ENCODE data around the gene NCBP3.
"Not testable (repeated sequence)": the region's sequence is repeated elsewhere in the genome, so short reads cannot be mapped to it uniquely, and the experiment has no call there.

Gene NCBP3

DNA sequence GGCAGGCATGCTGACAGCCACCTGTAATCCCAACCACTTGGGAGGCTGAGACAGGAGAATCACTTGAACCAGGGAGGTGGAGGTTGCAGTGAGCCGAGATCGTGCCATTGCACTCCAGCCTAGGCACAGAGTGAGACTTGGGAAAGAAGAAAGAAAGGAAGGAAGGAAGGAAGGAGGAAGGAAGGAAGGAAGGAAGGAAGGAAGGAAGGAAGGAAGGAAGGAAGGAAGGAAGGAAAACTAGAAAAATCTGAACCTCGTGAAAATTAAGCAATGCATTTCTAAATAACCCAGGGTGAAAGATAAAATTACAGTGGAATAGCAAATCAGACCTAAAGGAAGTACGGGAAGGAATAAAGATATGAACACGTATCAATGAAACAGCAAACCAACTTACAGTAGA, 60.7 kb downstream of the NCBP3 start:
- WGBS = 91% methylated on average over 4 of the region's 5 CpGs
- not testable (repeated sequence) for H3K27ac ChIP-seq (ENCODE audit: low read depth, low read length); H3K4me3 ChIP-seq (ENCODE audit: low read length); H3K9ac ChIP-seq (ENCODE audit: low read depth, low read length); H3K36me3 ChIP-seq (ENCODE audit: insufficient read depth, low read length); H3K9me3 ChIP-seq (ENCODE audit: insufficient read depth, low read depth, low read length); H3K4me1 ChIP-seq (ENCODE audit: insufficient read depth, low read length); H3K27me3 ChIP-seq (ENCODE audit: insufficient read depth, low read length)

DNA sequence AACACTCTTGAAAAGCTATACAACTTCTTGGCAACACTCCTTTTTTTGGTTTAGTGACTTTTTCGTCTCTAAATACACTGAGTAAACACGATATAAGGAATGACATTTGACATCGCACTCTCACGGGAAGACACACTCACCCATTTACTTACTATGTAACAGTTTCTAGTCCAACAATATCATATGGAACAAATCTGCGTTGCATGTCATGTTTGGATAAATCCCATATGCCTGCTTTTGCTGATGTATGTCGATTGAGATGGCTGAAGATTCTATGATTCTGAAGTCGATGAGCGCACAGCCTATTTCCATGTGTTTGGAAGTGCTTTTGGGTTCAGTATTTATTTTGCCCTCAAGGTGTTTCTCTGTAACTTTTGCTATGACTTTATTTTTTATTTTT, 63.3 kb downstream of the NCBP3 start:
- Histone ChIP-seq H3K9ac (ENCODE audit: low read depth, low read length) (no peak overlapping the region), H3K4me3 (ENCODE audit: low read length) (no peak overlapping the region), H3K9me3 (ENCODE audit: insufficient read depth, low read depth, low read length) (no peaks in the 10 kb centered on the region), H3K27ac (ENCODE audit: low read depth, low read length) (no peak overlapping the region), H3K27me3 (ENCODE audit: insufficient read depth, low read length) (no peaks in the 10 kb centered on the region), H3K4me1 (ENCODE audit: insufficient read depth, low read length) (no peaks in the 10 kb centered on the region), H3K36me3 (ENCODE audit: insufficient read depth, low read length) (no peaks in the 10 kb centered on the region)
- WGBS = 91% methylated on average over 8 of the region's 8 CpGs

DNA sequence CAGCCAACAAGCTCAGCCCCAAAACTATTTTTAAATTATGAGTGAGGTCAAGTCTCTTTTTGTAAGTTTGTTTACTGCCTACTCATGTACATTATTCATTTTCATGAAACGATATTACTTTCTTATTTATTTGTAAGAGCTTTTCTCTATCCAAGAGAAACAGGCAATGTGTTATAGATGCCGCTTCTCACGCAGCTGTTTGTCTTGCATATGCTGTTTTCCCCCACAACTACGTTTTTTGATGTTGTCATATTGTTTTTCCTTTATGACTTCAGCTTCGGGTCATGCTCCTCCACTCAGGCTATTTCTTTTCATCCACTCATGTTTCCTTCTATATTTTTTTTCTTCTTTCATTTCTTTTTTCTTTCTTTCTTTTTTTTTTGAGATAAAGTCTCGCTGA, 65.1 kb downstream of the NCBP3 start:
- Histone ChIP-seq H3K9me3 (ENCODE audit: insufficient read depth, low read depth, low read length) (no peaks in the 10 kb centered on the region), H3K36me3 (ENCODE audit: insufficient read depth, low read length) (no peaks in the 10 kb centered on the region), H3K27ac (ENCODE audit: low read depth, low read length) (no peak overlapping the region), H3K4me1 (ENCODE audit: insufficient read depth, low read length) (no peaks in the 10 kb centered on the region), H3K4me3 (ENCODE audit: low read length) (no peak overlapping the region), H3K9ac (ENCODE audit: low read depth, low read length) (no peak overlapping the region), H3K27me3 (ENCODE audit: insufficient read depth, low read length) (no peaks in the 10 kb centered on the region)
- 94% methylated on average over 5 of the region's 6 CpGs for WGBS

DNA sequence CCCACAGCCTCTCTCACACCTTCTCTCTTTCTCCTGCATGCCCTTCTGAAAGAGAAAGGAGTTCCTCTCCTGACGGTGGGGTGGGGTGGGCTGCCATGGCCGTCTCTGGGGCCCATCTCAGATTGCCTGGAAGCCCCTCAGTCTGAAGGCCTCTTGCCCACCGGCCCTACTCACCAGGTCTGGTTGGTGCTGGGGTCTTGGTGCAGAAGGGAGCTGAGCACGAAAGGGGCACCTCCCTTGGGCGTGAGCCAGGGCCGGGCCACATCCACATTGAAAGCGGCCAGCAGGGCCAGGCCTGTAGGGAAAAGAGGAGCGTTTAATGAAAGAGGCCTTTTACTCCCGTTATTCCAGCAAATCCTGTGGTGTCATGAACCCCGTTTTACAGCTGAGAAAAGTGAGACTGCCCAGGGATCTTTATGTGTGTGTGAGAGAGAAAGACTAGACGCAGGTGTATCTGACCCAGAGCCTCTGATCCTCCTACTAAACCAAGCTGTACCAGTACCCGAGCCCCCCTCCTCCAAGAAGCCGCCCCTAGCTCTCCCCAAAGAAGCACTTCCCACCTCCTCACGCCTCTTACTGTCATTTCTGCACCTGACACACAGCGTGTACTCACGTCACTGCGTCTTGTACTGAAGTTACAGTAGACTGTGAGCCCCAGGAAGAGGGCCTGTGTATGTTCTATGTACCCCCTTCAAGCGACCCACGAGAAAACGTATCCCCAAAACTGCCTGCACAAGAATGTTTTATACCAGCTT, 68.5 kb downstream of the NCBP3 start:
- Histone ChIP-seq H3K27me3 (ENCODE audit: insufficient read depth, low read length) (no peaks in the 10 kb centered on the region), H3K4me1 (ENCODE audit: insufficient read depth, low read length) (no peaks in the 10 kb centered on the region), H3K4me3 (ENCODE audit: low read length) (no peak overlapping the region), H3K9me3 (ENCODE audit: insufficient read depth, low read depth, low read length) (no peaks in the 10 kb centered on the region), H3K9ac (ENCODE audit: low read depth, low read length) (no peak overlapping the region), H3K36me3 (ENCODE audit: insufficient read depth, low read length) (no peaks in the 10 kb centered on the region), H3K27ac (ENCODE audit: low read depth, low read length) (no peak overlapping the region)
- WGBS = 93% methylated on average over 20 of the region's 20 CpGs

DNA sequence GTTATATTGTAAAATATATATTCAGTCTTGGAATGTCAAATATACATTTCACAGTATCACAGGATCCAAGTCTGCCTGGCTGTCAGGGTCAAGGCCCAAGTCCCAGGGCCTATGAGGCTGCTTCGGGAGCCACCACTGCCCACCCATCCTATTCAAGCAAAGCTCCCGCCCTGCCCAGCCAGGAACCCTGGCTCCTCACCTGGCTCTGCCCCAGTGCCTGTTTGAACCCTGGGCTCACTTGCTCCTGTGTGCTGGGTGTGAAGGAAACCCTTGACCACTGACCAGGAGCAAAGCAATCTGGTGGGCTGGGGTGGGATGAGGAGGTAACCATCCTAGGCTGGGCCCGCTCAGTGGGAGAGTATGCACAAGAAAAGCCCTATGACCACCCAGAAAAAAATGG, 72.1 kb downstream of the NCBP3 start:
- H3K9ac ChIP-seq (ENCODE audit: low read depth, low read length) = no peak overlapping the region
- no peaks in the 10 kb centered on the region for H3K36me3 ChIP-seq (ENCODE audit: insufficient read depth, low read length)
- 98% methylated on average over 3 of the region's 3 CpGs for WGBS
- no peaks in the 10 kb centered on the region for H3K27me3 ChIP-seq (ENCODE audit: insufficient read depth, low read length)
- no peak overlapping the region for H3K27ac ChIP-seq (ENCODE audit: low read depth, low read length)
- no peaks in the 10 kb centered on the region for H3K9me3 ChIP-seq (ENCODE audit: insufficient read depth, low read depth, low read length)
- no peaks in the 10 kb centered on the region for H3K4me1 ChIP-seq (ENCODE audit: insufficient read depth, low read length)
- no peak overlapping the region for H3K4me3 ChIP-seq (ENCODE audit: low read length)

DNA sequence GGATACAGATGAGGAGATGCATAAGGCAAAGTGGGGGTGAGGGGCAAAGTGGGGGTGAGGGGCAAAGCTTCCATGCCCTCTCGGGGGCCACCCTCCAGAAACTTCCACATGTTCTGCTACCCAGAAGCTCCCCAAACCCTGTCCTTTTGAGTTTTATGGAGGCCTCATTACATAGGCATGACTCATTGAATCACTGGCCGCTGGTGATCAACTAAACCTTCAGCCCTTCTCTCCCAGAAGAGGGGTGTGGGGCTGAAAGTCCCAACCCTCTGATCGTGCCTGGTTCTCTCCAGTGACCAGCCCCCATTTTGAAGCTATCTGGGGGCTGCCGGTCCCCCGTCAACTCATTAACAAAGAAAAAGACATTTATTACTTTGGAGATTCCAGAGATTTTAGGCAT, 72.5 kb downstream of the NCBP3 start:
- H3K4me3 ChIP-seq (ENCODE audit: low read length) = no peak overlapping the region
- H3K36me3 ChIP-seq (ENCODE audit: insufficient read depth, low read length) = no peaks in the 10 kb centered on the region
- H3K27ac ChIP-seq (ENCODE audit: low read depth, low read length) = no peak overlapping the region
- H3K9ac ChIP-seq (ENCODE audit: low read depth, low read length) = no peak overlapping the region
- no peaks in the 10 kb centered on the region for H3K4me1 ChIP-seq (ENCODE audit: insufficient read depth, low read length)
- WGBS = 60% methylated on average over 5 of the region's 5 CpGs
- H3K9me3 ChIP-seq (ENCODE audit: insufficient read depth, low read depth, low read length) = no peaks in the 10 kb centered on the region
- no peaks in the 10 kb centered on the region for H3K27me3 ChIP-seq (ENCODE audit: insufficient read depth, low read length)

DNA sequence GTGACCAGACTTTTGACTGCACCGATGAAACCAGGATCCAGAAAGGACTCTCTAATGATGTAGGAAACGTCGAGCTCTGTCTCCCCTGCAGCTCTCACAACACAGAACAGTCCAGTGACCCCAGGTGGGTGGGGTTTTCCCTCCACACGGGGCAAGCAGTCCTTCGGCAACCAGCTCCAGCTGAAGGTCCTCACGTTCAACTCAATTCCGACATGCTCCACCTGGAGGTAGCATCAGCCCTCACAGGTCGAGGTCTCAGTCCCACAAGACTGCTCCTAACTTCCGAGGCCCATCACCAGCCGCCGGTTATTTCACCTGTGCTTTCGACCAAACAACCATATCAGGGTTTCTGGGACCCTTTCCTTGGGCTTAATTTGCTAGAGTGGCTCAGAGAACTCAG, 73.3 kb downstream of the NCBP3 start:
- no peaks in the 10 kb centered on the region for H3K9me3 ChIP-seq (ENCODE audit: insufficient read depth, low read depth, low read length)
- H3K4me1 ChIP-seq (ENCODE audit: insufficient read depth, low read length) = no peaks in the 10 kb centered on the region
- WGBS = 72% methylated on average over 12 of the region's 12 CpGs
- no peaks in the 10 kb centered on the region for H3K36me3 ChIP-seq (ENCODE audit: insufficient read depth, low read length)
- H3K9ac ChIP-seq (ENCODE audit: low read depth, low read length) = no peak overlapping the region
- H3K27me3 ChIP-seq (ENCODE audit: insufficient read depth, low read length) = no peaks in the 10 kb centered on the region
- no peak overlapping the region for H3K4me3 ChIP-seq (ENCODE audit: low read length)
- H3K27ac ChIP-seq (ENCODE audit: low read depth, low read length) = no peak overlapping the region

DNA sequence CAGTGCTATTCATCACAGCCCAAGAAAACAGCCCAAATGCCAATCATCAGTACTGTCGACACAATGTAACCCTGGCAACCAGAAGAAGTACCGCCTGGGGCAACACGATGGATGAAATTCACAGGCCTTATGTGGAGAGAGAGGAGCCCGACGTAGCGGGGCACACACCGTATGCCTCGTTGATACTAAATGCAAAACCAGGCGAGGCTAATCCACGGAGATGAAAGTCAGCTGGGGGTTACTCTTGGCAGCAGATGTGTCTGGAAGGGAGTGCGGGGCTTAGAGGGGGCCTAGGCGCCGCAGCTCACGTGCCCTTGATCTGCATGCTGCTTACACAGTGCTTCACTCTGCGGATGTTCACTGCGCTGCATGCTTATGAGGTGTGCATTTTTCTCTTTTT, 74.9 kb downstream of the NCBP3 start:
- Histone ChIP-seq H3K36me3 (ENCODE audit: insufficient read depth, low read length) (no peaks in the 10 kb centered on the region), H3K27ac (ENCODE audit: low read depth, low read length) (no peak overlapping the region), H3K27me3 (ENCODE audit: insufficient read depth, low read length) (no peaks in the 10 kb centered on the region), H3K4me3 (ENCODE audit: low read length) (no peak overlapping the region), H3K9me3 (ENCODE audit: insufficient read depth, low read depth, low read length) (no peaks in the 10 kb centered on the region), H3K9ac (ENCODE audit: low read depth, low read length) (no peak overlapping the region), H3K4me1 (ENCODE audit: insufficient read depth, low read length) (no peaks in the 10 kb centered on the region)
- 86% methylated on average over 16 of the region's 16 CpGs for WGBS

DNA sequence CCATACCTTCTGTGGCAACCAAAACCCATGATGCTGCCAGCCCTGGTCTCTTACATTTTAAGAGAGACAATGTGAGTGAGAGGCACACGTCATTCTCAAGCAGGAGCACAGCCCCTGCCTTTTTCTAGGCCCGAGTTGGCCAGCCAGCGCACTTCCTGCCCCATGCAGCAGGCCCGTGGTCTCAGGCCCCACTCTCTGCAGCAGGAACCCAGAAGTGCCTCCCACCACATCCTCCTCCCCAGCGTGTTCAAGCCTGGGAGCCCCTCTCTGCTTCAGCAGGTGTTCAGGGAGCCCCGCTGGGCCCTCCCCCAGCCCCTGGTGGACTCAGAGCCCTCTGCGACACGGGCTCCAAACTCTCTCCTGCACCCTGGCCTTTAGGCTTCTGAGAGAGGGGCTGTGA, 75.6 kb downstream of the NCBP3 start:
- Histone ChIP-seq H3K4me3 (ENCODE audit: low read length) (no peak overlapping the region), H3K27ac (ENCODE audit: low read depth, low read length) (no peak overlapping the region), H3K27me3 (ENCODE audit: insufficient read depth, low read length) (no peaks in the 10 kb centered on the region), H3K36me3 (ENCODE audit: insufficient read depth, low read length) (no peaks in the 10 kb centered on the region), H3K9ac (ENCODE audit: low read depth, low read length) (no peak overlapping the region), H3K4me1 (ENCODE audit: insufficient read depth, low read length) (no peaks in the 10 kb centered on the region), H3K9me3 (ENCODE audit: insufficient read depth, low read depth, low read length) (no peaks in the 10 kb centered on the region)
- WGBS = 83% methylated on average over 8 of the region's 8 CpGs

DNA sequence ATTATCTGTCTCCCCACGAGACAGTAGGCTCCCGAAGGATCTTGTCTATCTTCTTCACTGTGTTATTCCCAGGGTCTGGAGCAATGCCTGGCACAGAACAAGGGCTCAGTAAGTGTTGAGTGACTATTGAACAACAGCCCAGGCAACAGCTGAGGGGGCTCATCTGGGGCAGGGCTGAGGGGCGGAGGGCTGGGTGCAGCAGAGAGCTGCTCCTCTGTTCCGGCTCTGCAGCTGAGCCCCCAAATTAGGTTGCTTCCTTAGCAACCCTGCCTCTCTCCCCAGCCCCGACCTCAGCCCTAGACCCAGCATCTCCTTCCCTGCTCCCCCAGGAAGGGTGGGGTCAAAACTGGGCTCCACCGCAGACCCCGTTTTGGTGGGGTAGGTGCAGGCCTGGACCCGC, 77.3 kb downstream of the NCBP3 start:
- WGBS = 85% methylated on average over 8 of the region's 8 CpGs
- Histone ChIP-seq H3K27me3 (ENCODE audit: insufficient read depth, low read length) (no peaks in the 10 kb centered on the region), H3K9me3 (ENCODE audit: insufficient read depth, low read depth, low read length) (no peaks in the 10 kb centered on the region), H3K4me3 (ENCODE audit: low read length) (no peak overlapping the region), H3K36me3 (ENCODE audit: insufficient read depth, low read length) (no peaks in the 10 kb centered on the region), H3K9ac (ENCODE audit: low read depth, low read length) (no peak overlapping the region), H3K27ac (ENCODE audit: low read depth, low read length) (no peak overlapping the region), H3K4me1 (ENCODE audit: insufficient read depth, low read length) (no peaks in the 10 kb centered on the region)

DNA sequence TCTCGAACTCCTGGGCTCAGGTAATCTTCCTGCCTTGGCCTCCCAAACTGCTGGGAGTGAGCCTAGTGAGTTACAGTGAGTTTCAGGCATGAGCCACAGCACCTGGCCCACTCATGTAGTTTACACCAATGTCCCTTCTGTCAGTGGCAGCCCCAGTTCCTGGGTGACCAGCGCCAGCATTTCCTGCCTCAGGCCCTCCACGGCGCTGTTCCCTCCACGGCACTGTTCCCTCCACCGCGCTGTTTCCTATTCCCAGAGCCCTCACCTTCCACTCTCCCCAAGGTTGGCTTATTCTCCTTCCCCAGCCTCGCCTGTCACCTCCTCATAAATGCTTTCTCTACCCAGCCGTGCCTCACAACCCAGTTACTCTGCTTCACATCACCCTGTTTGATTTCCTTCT, 77.7 kb downstream of the NCBP3 start:
- Histone ChIP-seq H3K36me3 (ENCODE audit: insufficient read depth, low read length) (no peaks in the 10 kb centered on the region), H3K4me3 (ENCODE audit: low read length) (no peak overlapping the region), H3K9me3 (ENCODE audit: insufficient read depth, low read depth, low read length) (no peaks in the 10 kb centered on the region), H3K4me1 (ENCODE audit: insufficient read depth, low read length) (no peaks in the 10 kb centered on the region), H3K27ac (ENCODE audit: low read depth, low read length) (no peak overlapping the region), H3K27me3 (ENCODE audit: insufficient read depth, low read length) (no peaks in the 10 kb centered on the region), H3K9ac (ENCODE audit: low read depth, low read length) (no peak overlapping the region)
- 93% methylated on average over 9 of the region's 9 CpGs for WGBS

DNA sequence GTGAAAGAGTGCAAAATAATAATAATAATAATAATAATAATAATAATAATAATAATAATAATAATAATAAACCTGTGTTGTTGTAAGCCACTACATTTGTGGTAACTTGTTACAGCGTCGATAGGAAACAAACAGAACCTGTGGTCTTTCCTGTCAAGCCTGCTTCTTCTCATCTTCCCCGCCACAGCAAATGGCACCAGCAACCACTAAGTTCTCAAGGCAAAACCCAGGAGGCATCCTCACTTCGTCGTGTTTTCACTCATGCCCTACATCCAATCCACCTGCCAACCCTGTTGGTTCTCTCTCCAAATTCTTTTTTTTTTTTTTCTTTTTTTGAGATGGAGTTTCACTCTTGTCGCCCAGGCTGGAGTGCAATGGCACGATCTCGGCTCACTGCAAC, 79.3 kb downstream of the NCBP3 start:
- no peaks in the 10 kb centered on the region for H3K36me3 ChIP-seq (ENCODE audit: insufficient read depth, low read length)
- no peaks in the 10 kb centered on the region for H3K9me3 ChIP-seq (ENCODE audit: insufficient read depth, low read depth, low read length)
- H3K4me3 ChIP-seq (ENCODE audit: low read length) = no peak overlapping the region
- no peaks in the 10 kb centered on the region for H3K4me1 ChIP-seq (ENCODE audit: insufficient read depth, low read length)
- no peaks in the 10 kb centered on the region for H3K27me3 ChIP-seq (ENCODE audit: insufficient read depth, low read length)
- WGBS = 97% methylated on average over 8 of the region's 8 CpGs
- H3K9ac ChIP-seq (ENCODE audit: low read depth, low read length) = no peak overlapping the region
- H3K27ac ChIP-seq (ENCODE audit: low read depth, low read length) = no peak overlapping the region

Measured in HUES64 (cell line).